IPS DF 6.9 (cell line): ENCODE data around the gene MAPK8IP2.

Experiments
- DNase-seq: peaks from one replicate; pipeline ENCODE4 v3.0.0-alpha.2; 2013; ENCODE audit warnings: low read depth, low spot score
- H3K27ac ChIP-seq: one replicate; pipeline ENCODE4 v1.5.1; 2013; ENCODE audit warnings: low read length, control low read depth
- H3K27me3 ChIP-seq: 2 replicates; pipeline ENCODE4 v1.6.1; 2013; ENCODE audit warnings: mild to moderate bottlenecking, low read length; ENCODE audit not compliant: control insufficient read depth, insufficient read depth
- H3K36me3 ChIP-seq: 2 replicates; pipeline ENCODE4 v1.6.1; 2013; ENCODE audit warnings: low read length; ENCODE audit not compliant: control insufficient read depth, insufficient read depth
- H3K4me1 ChIP-seq: 2 replicates; pipeline ENCODE4 v1.6.1; 2013; ENCODE audit warnings: low read length; ENCODE audit not compliant: control insufficient read depth, insufficient read depth
- H3K4me3 ChIP-seq: 2 replicates; pipeline ENCODE4 v1.5.1; 2013; ENCODE audit warnings: mild to moderate bottlenecking, low read length
- H3K9me3 ChIP-seq: 2 replicates; pipeline ENCODE4 v1.6.1; 2013; ENCODE audit warnings: low read length, inconsistent platforms; ENCODE audit not compliant: control insufficient read depth, insufficient read depth

MAPK8IP2 gene

GRCh38 chr22:50660306-50660705 is 59.7 kb downstream of the MAPK8IP2 start:
- no peaks in the 10 kb centered on the region for H3K27me3 ChIP-seq
- H3K27ac ChIP-seq, result no peak overlapping the region
- H3K9me3 ChIP-seq, result no peaks in the 10 kb centered on the region
- no peaks in the 10 kb centered on the region for H3K4me1 ChIP-seq
- no peak for DNase-seq
- H3K36me3 ChIP-seq, result no peaks in the 10 kb centered on the region
- H3K4me3 ChIP-seq, result no peak overlapping the region
